ENCODE results near the gene CELSR1.
A peak's percentile ranks its signal among the peaks of the same experiment; 100 is the strongest.
"Not testable (repeated sequence)": the region's sequence is repeated elsewhere in the genome, so short reads cannot be mapped to it uniquely, and the experiment has no call there.

Gene CELSR1

GRCh38 chr22:46502440-46503175 is 34.8 kb downstream of the CELSR1 start:
- no peak overlapping the region for H3K23ac ChIP-seq (ENCODE audit: low read length)
- H3K27me3 ChIP-seq (ENCODE audit: insufficient read depth, low read length), result no peaks in the 10 kb centered on the region
- no peak overlapping the region for H3K4me3 ChIP-seq (ENCODE audit: low read depth, low read length)
- H3K27ac ChIP-seq (ENCODE audit: low read depth, low read length), result no peak overlapping the region
- no peaks in the 10 kb centered on the region for H3K9me3 ChIP-seq (ENCODE audit: insufficient read depth, low read depth, low read length)
- H3K4ac ChIP-seq (ENCODE audit: low read depth, low read length), result no peak overlapping the region
- H2BK120ac ChIP-seq (ENCODE audit: insufficient read depth, low read length, poor library complexity), result no peak overlapping the region
- H2AK5ac ChIP-seq (ENCODE audit: low read length), result no peak overlapping the region
- H3K79me1 ChIP-seq (ENCODE audit: low read length), result peaks cover 2% of the 10 kb centered on the region
- peaks cover 9 to 16% of the 10 kb centered on the region in 2 experiments for H3K4me1 ChIP-seq (ENCODE audit: control insufficient read depth in 1 of 2, insufficient read depth in 2 of 2, low read length in 2 of 2)
- H3K4me2 ChIP-seq (ENCODE audit: low read length), result no peak overlapping the region
- H4K91ac ChIP-seq (ENCODE audit: low read depth, low read length), result no peak overlapping the region
- no peaks in the 10 kb centered on the region for H3K36me3 ChIP-seq (ENCODE audit: control insufficient read depth in 1 of 2, insufficient read depth in 2 of 2, low read length in 2 of 2)
- no peak overlapping the region for H2AFZ ChIP-seq (ENCODE audit: insufficient read depth, low read length, poor library complexity)
- H2BK12ac ChIP-seq (ENCODE audit: low read length), result no peak overlapping the region
- H3K79me2 ChIP-seq (ENCODE audit: control insufficient read depth, insufficient read depth, low read length, poor library complexity), result peaks cover 2% of the 10 kb centered on the region
- H3K14ac ChIP-seq (ENCODE audit: low read length), result no peak overlapping the region
- H3K9ac ChIP-seq (ENCODE audit: low read length), result no peak overlapping the region
- no peak overlapping the region for H4K12ac ChIP-seq (ENCODE audit: low read depth, low read length)
- no peak for DNase-seq
- no CpG with 5 or more reads among the region's 17 CpGs for WGBS (ENCODE audit: extremely low coverage, insufficient coverage, insufficient read length)
- H2BK5ac ChIP-seq (ENCODE audit: low read depth, low read length, poor library complexity), result no peak overlapping the region
- H3K18ac ChIP-seq (ENCODE audit: low read length), result no peak overlapping the region
- no peak overlapping the region for H4K8ac ChIP-seq (ENCODE audit: low read depth, low read length)

GRCh38 chr22:46501701-46502100 is 35.7 kb downstream of the CELSR1 start:
- Histone ChIP-seq H4K8ac (ENCODE audit: low read depth, low read length) (no peak overlapping the region), H3K4me3 (ENCODE audit: low read depth, low read length) (no peak overlapping the region), H3K18ac (ENCODE audit: low read length) (no peak overlapping the region), H2BK12ac (ENCODE audit: low read length) (no peak overlapping the region), H3K79me1 (ENCODE audit: low read length) (peaks cover 2% of the 10 kb centered on the region), H3K4ac (ENCODE audit: low read depth, low read length) (no peak overlapping the region), H2AFZ (ENCODE audit: insufficient read depth, low read length, poor library complexity) (no peak overlapping the region), H3K23ac (ENCODE audit: low read length) (no peak overlapping the region), H3K36me3 (ENCODE audit: control insufficient read depth in 1 of 2, insufficient read depth in 2 of 2, low read length in 2 of 2) (no peaks in the 10 kb centered on the region), H3K9me3 (ENCODE audit: insufficient read depth, low read depth, low read length) (no peaks in the 10 kb centered on the region), H3K79me2 (ENCODE audit: control insufficient read depth, insufficient read depth, low read length, poor library complexity) (peaks cover 2% of the 10 kb centered on the region), H3K4me1 (ENCODE audit: control insufficient read depth in 1 of 2, insufficient read depth in 2 of 2, low read length in 2 of 2) (peaks cover 9 to 16% of the 10 kb centered on the region in 2 experiments), H3K9ac (ENCODE audit: low read length) (no peak overlapping the region), H3K27ac (ENCODE audit: low read depth, low read length) (no peak overlapping the region), H3K14ac (ENCODE audit: low read length) (no peak overlapping the region), H2BK120ac (ENCODE audit: insufficient read depth, low read length, poor library complexity) (no peak overlapping the region), H3K27me3 (ENCODE audit: insufficient read depth, low read length) (no peaks in the 10 kb centered on the region), H3K4me2 (ENCODE audit: low read length) (no peak overlapping the region), H4K91ac (ENCODE audit: low read depth, low read length) (no peak overlapping the region), H2BK5ac (ENCODE audit: low read depth, low read length, poor library complexity) (no peak overlapping the region), H2AK5ac (ENCODE audit: low read length) (no peak overlapping the region), H4K12ac (ENCODE audit: low read depth, low read length) (no peak overlapping the region)
- no CpG with 5 or more reads among the region's 3 CpGs for WGBS (ENCODE audit: extremely low coverage, insufficient coverage, insufficient read length)
- peak in 1 of 2 donors; percentile 52 for DNase-seq

GRCh38 chr22:46501265-46501664 is 36.2 kb downstream of the CELSR1 start:
- not testable (repeated sequence) for H3K4me2 ChIP-seq (ENCODE audit: low read length); H3K79me2 ChIP-seq (ENCODE audit: control insufficient read depth, insufficient read depth, low read length, poor library complexity); H3K79me1 ChIP-seq (ENCODE audit: low read length); H3K23ac ChIP-seq (ENCODE audit: low read length); H2BK5ac ChIP-seq (ENCODE audit: low read depth, low read length, poor library complexity); H4K91ac ChIP-seq (ENCODE audit: low read depth, low read length); H3K9me3 ChIP-seq (ENCODE audit: insufficient read depth, low read depth, low read length); H3K4me3 ChIP-seq (ENCODE audit: low read depth, low read length); H2BK120ac ChIP-seq (ENCODE audit: insufficient read depth, low read length, poor library complexity); H4K8ac ChIP-seq (ENCODE audit: low read depth, low read length); H3K18ac ChIP-seq (ENCODE audit: low read length); H3K27ac ChIP-seq (ENCODE audit: low read depth, low read length); H3K27me3 ChIP-seq (ENCODE audit: insufficient read depth, low read length); H3K9ac ChIP-seq (ENCODE audit: low read length); H2AFZ ChIP-seq (ENCODE audit: insufficient read depth, low read length, poor library complexity); H4K12ac ChIP-seq (ENCODE audit: low read depth, low read length); H3K36me3 ChIP-seq (ENCODE audit: control insufficient read depth in 1 of 2, insufficient read depth in 2 of 2, low read length in 2 of 2); H2AK5ac ChIP-seq (ENCODE audit: low read length); H3K4ac ChIP-seq (ENCODE audit: low read depth, low read length); H2BK12ac ChIP-seq (ENCODE audit: low read length); H3K14ac ChIP-seq (ENCODE audit: low read length)
- WGBS (ENCODE audit: extremely low coverage, insufficient coverage, insufficient read length), result no CpG with 5 or more reads among the region's 12 CpGs
- peak; percentile 38 to 56 for DNase-seq
- H3K4me1 ChIP-seq (ENCODE audit: control insufficient read depth in 1 of 2, insufficient read depth in 2 of 2, low read length in 2 of 2), result peaks cover 9 to 16% of the 10 kb centered on the region in 2 experiments

GRCh38 chr22:46500201-46500600 is 37.2 kb downstream of the CELSR1 start:
- no peak overlapping the region for H3K27ac ChIP-seq (ENCODE audit: low read depth, low read length)

More at GRCh38 chr22:46500201-46500600, 37.2 kb downstream of the CELSR1 start:
- no peak overlapping the region for H3K4me3 ChIP-seq (ENCODE audit: low read depth, low read length)
- H2AFZ ChIP-seq (ENCODE audit: insufficient read depth, low read length, poor library complexity), result no peak overlapping the region
- no peak overlapping the region for H4K91ac ChIP-seq (ENCODE audit: low read depth, low read length)
- H3K36me3 ChIP-seq (ENCODE audit: control insufficient read depth in 1 of 2, insufficient read depth in 2 of 2, low read length in 2 of 2), result no peaks in the 10 kb centered on the region
- no peak overlapping the region for H4K12ac ChIP-seq (ENCODE audit: low read depth, low read length)
- DNase-seq, result no peak
- no peak overlapping the region for H2BK120ac ChIP-seq (ENCODE audit: insufficient read depth, low read length, poor library complexity)
- H3K79me1 ChIP-seq (ENCODE audit: low read length), result peaks cover 2% of the 10 kb centered on the region
- no peak overlapping the region for H3K4ac ChIP-seq (ENCODE audit: low read depth, low read length)
- H3K27me3 ChIP-seq (ENCODE audit: insufficient read depth, low read length), result no peaks in the 10 kb centered on the region
- no peak overlapping the region for H2BK12ac ChIP-seq (ENCODE audit: low read length)
- H3K23ac ChIP-seq (ENCODE audit: low read length), result no peak overlapping the region
- WGBS (ENCODE audit: extremely low coverage, insufficient coverage, insufficient read length), result no CpG with 5 or more reads among the region's 15 CpGs
- H3K18ac ChIP-seq (ENCODE audit: low read length), result no peak overlapping the region
- no peak overlapping the region for H3K14ac ChIP-seq (ENCODE audit: low read length)
- H3K4me2 ChIP-seq (ENCODE audit: low read length), result peak overlapping the region; percentile 22
- no peaks in the 10 kb centered on the region for H3K9me3 ChIP-seq (ENCODE audit: insufficient read depth, low read depth, low read length)
- H2BK5ac ChIP-seq (ENCODE audit: low read depth, low read length, poor library complexity), result no peak overlapping the region
- H3K4me1 ChIP-seq (ENCODE audit: control insufficient read depth in 1 of 2, insufficient read depth in 2 of 2, low read length in 2 of 2), result peaks cover 9 to 16% of the 10 kb centered on the region in 2 experiments
- no peak overlapping the region for H3K9ac ChIP-seq (ENCODE audit: low read length)
- H4K8ac ChIP-seq (ENCODE audit: low read depth, low read length), result no peak overlapping the region
- H2AK5ac ChIP-seq (ENCODE audit: low read length), result no peak overlapping the region
- peaks cover 2% of the 10 kb centered on the region for H3K79me2 ChIP-seq (ENCODE audit: control insufficient read depth, insufficient read depth, low read length, poor library complexity)

Measured in trophoblast cell (in vitro differentiated cells and primary cell).